ENCODE measurements around the gene EHD3.
"Not testable (repeated sequence)": the region's sequence is repeated elsewhere in the genome, so short reads cannot be mapped to it uniquely, and the experiment has no call there.

EHD3 gene

DNA sequence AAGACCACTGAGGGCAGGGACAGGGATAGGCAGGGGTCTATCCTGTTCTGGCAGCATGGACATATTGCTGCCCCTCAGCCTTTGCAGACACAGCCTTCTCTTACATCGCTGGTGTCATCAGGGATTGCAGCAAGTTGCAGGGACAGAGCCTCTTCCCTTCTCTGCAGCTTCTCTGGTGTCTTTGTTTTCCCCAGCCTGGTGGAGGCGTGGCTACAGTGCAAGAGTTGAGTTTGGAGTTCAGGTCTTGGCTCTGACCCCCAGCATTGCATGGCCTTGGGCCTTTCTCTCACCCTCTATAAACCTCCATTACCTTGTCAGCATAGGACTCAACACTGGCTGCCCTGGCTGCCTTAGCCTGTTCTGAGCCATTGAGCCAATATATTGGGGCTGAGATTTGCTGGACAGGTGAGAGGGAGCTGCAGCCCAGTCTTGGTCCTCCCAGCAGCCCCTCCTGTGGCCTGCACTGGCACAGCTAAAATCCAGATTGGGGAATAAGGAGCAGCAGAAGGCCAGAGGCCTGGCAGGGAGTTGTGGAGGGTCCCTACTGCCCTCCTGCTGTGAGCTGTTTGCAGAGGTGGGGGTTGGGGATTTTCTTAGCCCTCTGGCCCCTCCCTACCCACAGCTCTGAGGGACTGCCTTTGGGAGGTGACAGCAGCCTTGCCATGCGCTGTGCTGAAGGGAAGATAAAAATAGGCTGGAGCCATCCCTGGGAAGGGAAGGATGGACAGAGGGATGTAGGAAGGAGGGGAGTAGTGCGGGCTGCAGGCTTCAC, 22.8 kb downstream of the EHD3 start:
- DNase-seq: no peak

- no peak for DNase-seq
Observed at GRCh38 chr2:31258351-31258750, 24.4 kb downstream of the EHD3 start.

GRCh38 chr2:31259075-31259474, 25.1 kb downstream of the EHD3 start:
- no peak for DNase-seq

DNA sequence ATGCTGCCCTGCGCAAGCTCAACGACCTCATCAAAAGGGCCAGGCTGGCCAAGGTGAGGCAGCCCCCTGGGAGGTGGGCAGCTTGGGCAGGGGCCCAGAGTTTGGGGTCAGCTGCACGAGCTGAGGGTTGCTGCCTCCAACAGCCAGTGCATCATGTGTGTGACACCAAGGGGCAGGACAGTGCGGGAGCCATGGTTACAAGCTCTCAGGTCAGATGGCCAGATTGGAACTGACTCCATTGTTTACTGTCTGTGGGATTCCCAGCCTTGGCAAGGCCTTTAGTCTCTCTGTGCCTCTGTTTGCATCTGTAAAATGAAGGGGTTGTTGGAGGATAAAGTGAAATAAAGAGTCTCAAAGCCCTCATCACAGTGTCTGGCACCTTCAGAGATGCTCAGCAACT, 26.9 kb downstream of the EHD3 start:
- no peak for DNase-seq

DNA sequence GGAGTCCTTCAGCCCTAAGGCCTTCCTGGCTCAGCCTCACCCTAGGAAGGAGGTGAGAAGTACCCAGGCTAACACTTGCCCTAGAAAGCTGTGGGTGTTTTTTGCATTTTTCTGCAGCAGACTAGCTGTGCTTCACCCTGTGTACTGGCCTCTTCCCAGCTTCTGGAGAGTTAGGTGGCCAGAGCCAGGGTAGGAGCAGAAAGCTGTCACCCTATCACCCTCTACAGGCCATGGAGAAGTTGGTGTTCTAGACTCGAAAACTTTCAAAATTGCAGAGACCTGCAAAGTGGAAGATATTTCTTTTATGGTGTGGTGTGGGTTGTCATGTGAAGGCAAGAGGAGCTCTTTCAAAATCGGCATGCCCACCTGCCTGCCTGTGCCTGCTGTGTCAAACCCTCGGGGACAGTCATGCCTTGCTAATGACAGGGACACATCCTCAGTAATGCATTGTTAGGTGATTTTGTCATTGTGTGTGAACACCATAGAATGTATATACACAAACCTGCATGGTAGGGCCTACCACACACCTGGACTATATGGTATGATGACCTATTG, 29.8 kb downstream of the EHD3 start:
- no peak for DNase-seq

GRCh38 chr2:31265234-31265633, 31.3 kb downstream of the EHD3 start:
- DNase-seq: no peak

- DNase-seq: no peak
Observed at GRCh38 chr2:31266804-31267203, 32.9 kb downstream of the EHD3 start.

DNA sequence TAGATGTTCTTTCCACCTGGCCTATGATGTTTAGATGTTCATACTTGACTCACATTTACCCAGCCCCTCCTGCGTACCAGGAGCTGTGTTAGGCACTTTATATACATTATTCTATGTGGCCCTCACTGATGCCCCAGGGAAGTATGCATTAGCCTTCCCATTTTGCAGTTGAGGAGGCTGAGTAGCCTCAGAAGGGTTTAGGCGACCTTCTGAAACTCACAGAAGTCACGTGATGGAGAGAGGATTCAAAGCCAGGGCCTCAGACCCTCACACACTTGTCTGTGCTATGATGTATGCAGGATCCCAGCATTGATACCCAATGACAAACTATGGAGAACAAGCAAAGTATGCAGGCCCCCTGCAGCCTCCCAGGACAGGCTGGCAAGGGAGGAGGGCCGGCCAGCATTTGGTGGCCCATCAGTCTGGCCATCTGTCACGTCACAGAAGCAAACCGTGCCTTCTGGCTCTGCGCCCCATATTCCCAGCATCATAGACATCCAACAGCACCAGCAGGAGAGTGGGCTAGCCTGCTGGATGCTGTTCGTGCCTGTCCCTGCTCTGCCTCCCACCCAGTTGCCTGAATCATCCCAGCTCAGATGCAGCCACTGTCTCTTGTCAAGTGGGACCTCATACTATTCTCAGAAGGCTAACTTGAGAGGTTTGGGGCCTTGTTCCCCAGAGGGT, 33.6 kb downstream of the EHD3 start:
- no peak for DNase-seq

DNA sequence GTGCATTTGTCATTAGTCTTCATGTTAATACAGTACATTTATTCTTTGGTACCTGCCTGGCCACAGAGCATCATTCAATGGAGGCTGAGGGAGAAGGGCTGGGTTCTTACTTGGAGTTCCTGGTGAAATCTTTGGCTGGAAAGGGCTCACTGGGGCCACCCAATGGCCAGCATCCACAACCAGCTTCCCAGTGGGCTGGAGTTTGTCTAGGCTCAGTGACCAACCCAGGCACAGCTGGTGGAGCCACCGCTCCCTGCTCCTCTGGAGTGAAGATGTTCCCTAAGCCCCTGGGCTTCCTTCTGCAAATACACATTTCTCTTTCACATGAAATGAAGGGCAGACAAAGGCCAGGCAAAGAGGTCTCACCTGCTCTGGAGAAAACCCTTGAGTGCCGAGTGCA, 34.4 kb downstream of the EHD3 start:
- DNase-seq: no peak

GRCh38 chr2:31269087-31269486, 35.1 kb downstream of the EHD3 start:
- no peak for DNase-seq

GRCh38 chr2:31270131-31270530, 36.2 kb downstream of the EHD3 start:
- DNase-seq: no peak

- no peak for DNase-seq
Observed at GRCh38 chr2:31270822-31271231, 36.9 kb downstream of the EHD3 start.

DNA sequence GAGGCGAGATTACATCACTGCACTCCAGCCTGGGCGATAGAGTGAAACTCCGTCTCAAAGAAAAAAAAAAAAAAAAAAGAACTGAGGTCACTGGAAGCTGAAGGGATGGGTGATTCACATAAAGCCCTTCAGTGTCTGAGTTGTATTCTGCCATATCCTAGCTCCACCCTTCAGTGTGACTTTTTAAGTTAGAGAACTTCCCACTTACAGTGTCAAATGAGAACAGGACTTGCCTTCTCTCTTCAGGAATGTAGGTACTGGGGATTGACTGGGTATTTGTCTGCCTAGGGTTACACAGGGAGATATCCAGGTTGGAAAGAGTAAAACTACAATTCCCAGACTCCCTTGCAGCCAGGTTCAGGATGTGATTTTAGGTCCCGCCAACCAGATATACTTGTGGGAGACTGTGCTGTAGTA, 37.9 kb downstream of the EHD3 start:
- DNase-seq: no peak

GRCh38 chr2:31274401-31275075, 40.6 kb downstream of the EHD3 start:
- DNase-seq: no peak

GRCh38 chr2:31275976-31276375, 42.0 kb downstream of the EHD3 start:
- DNase-seq: no peak

- no peak for DNase-seq
Observed at GRCh38 chr2:31277621-31278020, 43.7 kb downstream of the EHD3 start.

DNA sequence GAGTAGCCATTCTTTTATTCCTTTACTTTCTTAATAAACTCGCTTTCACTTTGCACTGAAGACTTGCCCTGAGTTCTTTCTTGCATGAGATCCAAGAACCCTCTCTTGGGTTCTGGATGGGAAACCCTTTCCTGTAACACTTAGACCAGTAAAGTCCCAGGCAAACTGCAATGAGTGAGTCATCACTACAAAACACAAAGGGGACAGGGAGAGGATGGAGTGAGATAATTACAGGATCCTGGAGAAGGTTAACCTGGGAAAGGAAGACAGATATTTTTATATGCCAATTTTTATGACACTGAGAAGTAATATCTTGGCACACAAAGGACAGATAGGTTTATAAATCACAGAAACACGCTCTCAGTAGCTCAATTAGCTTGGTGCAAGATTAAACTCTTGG, 48.7 kb downstream of the EHD3 start:
- no peak for DNase-seq

- not testable (repeated sequence) for DNase-seq
Observed at GRCh38 chr2:31283193-31283919, 49.4 kb downstream of the EHD3 start.

DNA sequence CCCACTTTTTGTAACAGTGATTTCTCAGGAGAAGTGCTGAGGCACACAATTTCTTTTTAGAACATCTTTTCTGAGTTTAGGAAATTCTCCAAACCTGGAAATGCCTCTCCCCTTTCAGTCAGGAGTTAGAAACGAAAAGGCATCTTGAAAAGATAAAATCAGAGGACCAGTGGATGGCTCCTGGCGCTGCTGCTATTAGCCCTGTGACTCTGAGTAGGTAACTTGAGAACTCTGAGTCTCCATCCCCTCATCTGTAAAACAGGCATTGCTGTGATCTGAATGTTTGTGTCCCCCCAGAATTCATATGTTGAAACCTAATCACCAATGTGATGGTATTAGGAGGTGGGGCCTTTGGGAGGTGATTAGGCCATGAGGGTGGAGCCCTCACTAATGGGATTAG, 50.2 kb downstream of the EHD3 start:
- DNase-seq: no peak

GRCh38 chr2:31286230-31286629, 52.3 kb downstream of the EHD3 start:
- no peak for DNase-seq

DNA sequence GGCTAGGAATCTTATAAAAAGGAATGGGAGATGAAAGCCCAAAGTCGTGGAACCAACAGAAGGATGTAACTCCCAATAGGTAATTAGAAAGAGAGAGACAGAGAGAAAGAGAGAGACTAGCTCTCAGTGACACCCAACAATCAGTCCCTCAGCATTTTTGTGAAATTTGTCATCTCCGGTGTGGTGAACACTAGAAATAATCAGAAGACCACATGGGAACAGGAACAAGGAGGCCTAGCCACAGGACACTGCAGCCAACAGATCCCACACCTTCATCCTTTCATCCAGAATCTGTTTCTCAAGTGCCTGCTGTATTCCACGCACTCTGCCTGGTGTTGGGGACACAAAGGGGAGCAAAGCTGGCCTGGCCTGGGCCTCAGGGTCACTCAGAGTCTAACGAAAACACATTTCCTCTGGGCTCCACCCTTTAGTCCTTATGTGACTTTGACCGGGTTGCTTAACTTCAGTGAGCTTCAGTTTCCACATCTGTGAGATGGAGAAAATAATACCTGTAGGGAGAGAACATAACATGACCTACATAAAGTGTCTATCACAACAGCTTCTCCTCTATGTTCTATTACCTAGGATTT, 53.1 kb downstream of the EHD3 start:
- no peak for DNase-seq

DNA sequence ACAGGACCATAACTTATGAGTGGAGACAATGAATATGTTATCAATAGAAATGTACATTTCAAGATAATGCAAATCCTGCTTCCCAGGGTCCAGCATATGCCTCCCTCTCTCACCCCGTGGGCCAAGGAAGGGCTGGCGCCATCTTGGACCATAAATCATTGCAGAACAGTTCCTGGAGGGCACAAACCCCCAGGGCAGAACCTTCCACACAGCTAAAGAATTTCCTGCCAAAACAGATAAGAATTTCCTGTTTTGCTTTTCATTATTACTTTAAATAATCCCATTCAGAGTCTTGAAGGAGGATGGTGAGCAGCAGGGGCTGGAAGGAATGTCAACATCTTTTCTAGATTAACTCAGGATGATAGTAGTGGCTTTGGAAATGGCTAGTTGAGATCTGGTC, 53.7 kb downstream of the EHD3 start:
- DNase-seq: no peak

DNA sequence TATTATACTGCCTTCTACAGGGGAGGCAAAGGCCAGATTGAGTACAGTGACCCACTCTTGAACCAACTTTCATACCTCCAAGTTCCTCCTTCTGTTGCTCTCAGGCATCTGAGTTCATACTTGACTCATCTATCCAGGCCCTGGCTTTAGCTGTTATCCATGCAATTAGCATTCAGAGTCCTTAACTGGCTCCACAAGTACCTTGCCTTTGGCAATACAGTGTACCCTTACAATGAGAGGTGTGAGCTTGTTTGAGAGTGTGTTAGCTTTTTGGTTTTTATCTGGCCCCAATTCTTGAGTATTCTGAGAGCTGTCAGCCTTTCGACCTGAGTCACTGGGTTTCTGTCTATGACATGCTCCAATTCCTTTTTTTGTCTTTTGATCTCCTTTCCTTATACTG, 60.2 kb downstream of the EHD3 start:
- no peak for DNase-seq

Data from activated CD8-positive, alpha-beta memory T cell treated with anti-CD3 and anti-CD28 coated beads for 24 hours (primary cell).